CD4-positive, CD25-positive, alpha-beta regulatory T cell (primary cell): ENCODE data around the gene PEX3. TPM values are rescaled to one million over a fixed set of nuclear protein-coding genes. Genes with fewer than 3 reads are reported as not detected.

Experiments
- ATAC-seq, 2 donors: fragments of 150-1000 bp; cut with Tn5 transposase; one replicate each; pipeline ENCODE4 v1.10.0; 2021; ENCODE audit warnings: low read depth in 2 of 2, moderate number of reproducible peaks in 2 of 2, moderate library complexity in 1 of 2
- DNase-seq, 3 donors: peaks; one replicate each; pipeline versions ENCODE4 v3.0.0 to v3.0.0-alpha.2; 2012 to 2022; ENCODE audit warnings: mixed read lengths in 1 of 3
- H3K27ac ChIP-seq: one replicate; pipeline ENCODE4 v1.7.0; 2013; ENCODE audit warnings: mild to moderate bottlenecking, low read length; ENCODE audit not compliant: insufficient read depth, poor library complexity, severe bottlenecking
- H3K27me3 ChIP-seq: one replicate; pipeline ENCODE4 v1.7.0; 2013; ENCODE audit warnings: low read length; ENCODE audit not compliant: control insufficient read depth, insufficient read depth
- H3K36me3 ChIP-seq: one replicate; pipeline ENCODE4 v1.7.0; 2013; ENCODE audit warnings: mild to moderate bottlenecking, low read length, moderate library complexity; ENCODE audit not compliant: control insufficient read depth, insufficient read depth
- H3K4me1 ChIP-seq: 2 replicates; pipeline ENCODE4 v1.7.0; 2013; ENCODE audit warnings: mild to moderate bottlenecking, low read length; ENCODE audit not compliant: insufficient read depth, control insufficient read depth, poor library complexity, severe bottlenecking
- H3K4me3 ChIP-seq: one replicate; pipeline ENCODE4 v1.7.0; 2013; ENCODE audit warnings: low read depth, mild to moderate bottlenecking, low read length, moderate library complexity
- H3K9me3 ChIP-seq, 2 experiments: 1 replicate in 1 of 2; 2 replicates in 1 of 2; pipeline ENCODE4 v1.7.0; 2013; ENCODE audit warnings: low read length in 2 of 2, mild to moderate bottlenecking in 1 of 2, moderate library complexity in 1 of 2; ENCODE audit not compliant: control insufficient read depth in 2 of 2
- H3K27ac Mint-ChIP-seq, 3 donors: one replicate each; pipeline ENCODE4 v1.8.0; 2020 to 2022; ENCODE audit warnings: mild to moderate bottlenecking in 3 of 3, mixed read lengths in 3 of 3, moderate library complexity in 2 of 3
- H3K27me3 Mint-ChIP-seq: one replicate; pipeline ENCODE4 v1.8.0; 2022; ENCODE audit warnings: mild to moderate bottlenecking, mixed read lengths
- H3K36me3 Mint-ChIP-seq: one replicate; pipeline ENCODE4 v1.8.0; 2020; ENCODE audit warnings: mixed read lengths
- H3K4me1 Mint-ChIP-seq, 4 donors: one replicate each; pipeline ENCODE4 v1.8.0; 2020 to 2022; ENCODE audit warnings: mixed read lengths in 4 of 4, mild to moderate bottlenecking in 1 of 4
- H3K4me3 Mint-ChIP-seq, 4 donors: one replicate each; pipeline ENCODE4 v1.8.0; 2020 to 2022; ENCODE audit warnings: mild to moderate bottlenecking in 4 of 4, mixed read lengths in 4 of 4, moderate library complexity in 3 of 4
- H3K9me3 Mint-ChIP-seq, 7 donors: one replicate each; pipeline ENCODE4 v1.8.0; 2020 to 2022; ENCODE audit warnings: mixed read lengths in 7 of 7, mild to moderate bottlenecking in 3 of 7, moderate library complexity in 2 of 7
- polyA plus RNA-seq, 4 donors: library from polyadenylated mRNA; unstranded; fragments of 300-500 nt; fragmentation: Illumina TruSeq; gene quantifications; one replicate each; pipeline ENCODE4 v1.2.3, GENCODE V29; 2021
- total RNA-seq: library from RNA; stranded (reverse); gene quantifications from one replicate; pipeline ENCODE4 v1.2.3, GENCODE V29; 2022

The PEX3 gene
- total and polyA plus RNA-seq, 5 donors from 2014 or later, result 12.8 to 29.6 (median 24.9) TPM

DNA sequence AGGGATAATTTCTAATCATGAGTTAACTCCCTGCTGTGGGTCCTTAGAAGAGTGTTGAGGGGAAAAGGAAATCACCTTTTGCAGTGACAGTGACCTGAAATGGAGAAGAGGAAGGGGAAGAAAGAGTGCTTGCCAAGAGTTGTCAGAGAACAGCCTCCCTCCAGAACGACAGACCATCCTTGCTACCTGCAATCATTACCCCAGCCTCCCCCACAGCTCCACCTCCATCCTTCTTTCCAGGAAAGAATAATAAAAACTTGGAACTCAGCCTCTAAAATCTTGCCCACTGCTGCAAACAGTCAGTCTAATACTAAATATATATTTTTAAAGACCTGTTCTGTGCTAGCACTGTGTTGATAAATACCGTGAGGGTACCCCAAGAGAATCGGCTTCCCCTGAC lies 89.6 kb downstream of the PEX3 start:
- ATAC-seq, result no peak
- no peaks in the 10 kb centered on the region for H3K9me3 ChIP-seq
- no peaks in the 10 kb centered on the region for H3K36me3 ChIP-seq
- peaks cover 31 to 85% (median 65%) of the 10 kb centered on the region in 4 donors for H3K4me1 Mint-ChIP-seq
- H3K27ac ChIP-seq, result peak overlapping the region; percentile 82
- H3K36me3 Mint-ChIP-seq, result no peaks in the 10 kb centered on the region
- H3K4me1 ChIP-seq, result peaks cover 85% of the 10 kb centered on the region
- peaks cover 0 to 1% (median 0%) of the 10 kb centered on the region in 7 donors for H3K9me3 Mint-ChIP-seq
- peak overlapping the region; percentile 91 for H3K4me3 ChIP-seq
- no peaks in the 10 kb centered on the region for H3K27me3 Mint-ChIP-seq
- no peak for DNase-seq
- no peaks in the 10 kb centered on the region for H3K27me3 ChIP-seq
- H3K27ac Mint-ChIP-seq, result peak overlapping the region; percentile 92 to 98 (median 92)
- H3K4me3 Mint-ChIP-seq, result peak overlapping the region; percentile 79 to 95 (median 90)

Other genes starting within 250 kb of the PEX3 start
- gene ADAT2, start 110 bp upstream of the PEX3 start, total RNA-seq, result 31.1 TPM
- gene ADAT2, start 110 bp upstream of the PEX3 start, polyA plus RNA-seq, result 1 to 10 TPM; 1.1 to 1.7 (median 1.6) TPM
- gene FUCA2, start 60.9 kb downstream of the PEX3 start, total RNA-seq, result 6.1 TPM
- 10 to 100 TPM; 14.1 to 23.6 (median 22.2) TPM for gene FUCA2, start 60.9 kb downstream of the PEX3 start, polyA plus RNA-seq
- 70.2 TPM for gene PHACTR2, start 227.2 kb downstream of the PEX3 start, total RNA-seq
- gene PHACTR2, start 227.2 kb downstream of the PEX3 start, polyA plus RNA-seq, result 10 to 100 TPM; 16.1 to 31.9 (median 23.7) TPM